H54 (cell line): ENCODE results near the gene GRM4.

Experiments used
- DNase-seq: peaks from one replicate; pipeline ENCODE4 v3.0.0; 2011; ENCODE audit warnings: low spot score, mixed read lengths; ENCODE audit not compliant: insufficient read length
- FAIRE-seq: peaks from 3 replicates; lab custom pipeline; 2011; peaks lifted over from hg19 to GRCh38; lab: Jason Lieb, UNC
- POLR2A ChIP-seq: IDR thresholded peaks from 2 replicates; pipeline ENCODE4 v1.6.1; 2011; ENCODE audit warnings: low read depth, mild to moderate bottlenecking, low read length

Gene GRM4

DNA sequence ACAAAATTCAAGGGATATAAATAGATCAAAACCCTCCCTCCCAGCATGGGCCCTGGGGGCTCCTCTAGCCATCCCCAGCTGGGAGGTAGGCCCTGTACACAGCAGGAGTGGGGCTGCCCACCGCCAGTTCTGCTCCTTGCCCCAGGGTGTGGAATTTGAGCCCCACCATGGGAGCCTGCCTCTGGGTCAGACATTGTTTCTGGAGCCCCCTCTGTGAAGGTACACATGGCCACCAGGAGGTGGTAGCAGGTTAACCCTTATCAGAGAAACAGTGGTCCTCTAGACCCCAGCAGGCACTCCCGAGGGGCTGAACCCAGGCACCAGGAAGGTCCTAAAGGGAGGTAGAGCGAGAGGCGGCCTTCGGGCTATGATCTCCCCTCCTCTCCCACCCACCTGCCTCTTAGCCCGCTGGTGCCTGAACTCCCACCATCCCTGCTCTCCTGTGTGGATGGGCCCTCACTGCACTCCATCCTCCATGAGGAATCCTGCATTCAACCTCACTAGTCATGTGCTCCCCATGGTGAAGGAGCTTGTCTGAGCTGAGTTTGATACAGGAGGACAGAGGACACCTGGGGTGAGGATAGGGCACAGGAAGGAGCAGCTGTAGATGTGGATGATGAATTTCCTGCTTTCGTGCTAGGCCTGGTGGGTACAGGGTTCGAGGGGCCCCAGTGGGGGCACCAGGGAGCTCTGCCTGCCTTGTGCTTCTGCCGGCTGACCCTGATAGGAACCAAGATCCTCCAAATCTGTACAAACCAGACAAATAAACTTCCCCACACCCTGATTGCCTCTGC, 114.9 kb downstream of the GRM4 start:
- no peak for FAIRE-seq
- no peak for TF ChIP-seq POLR2A
- no peak for DNase-seq

DNA sequence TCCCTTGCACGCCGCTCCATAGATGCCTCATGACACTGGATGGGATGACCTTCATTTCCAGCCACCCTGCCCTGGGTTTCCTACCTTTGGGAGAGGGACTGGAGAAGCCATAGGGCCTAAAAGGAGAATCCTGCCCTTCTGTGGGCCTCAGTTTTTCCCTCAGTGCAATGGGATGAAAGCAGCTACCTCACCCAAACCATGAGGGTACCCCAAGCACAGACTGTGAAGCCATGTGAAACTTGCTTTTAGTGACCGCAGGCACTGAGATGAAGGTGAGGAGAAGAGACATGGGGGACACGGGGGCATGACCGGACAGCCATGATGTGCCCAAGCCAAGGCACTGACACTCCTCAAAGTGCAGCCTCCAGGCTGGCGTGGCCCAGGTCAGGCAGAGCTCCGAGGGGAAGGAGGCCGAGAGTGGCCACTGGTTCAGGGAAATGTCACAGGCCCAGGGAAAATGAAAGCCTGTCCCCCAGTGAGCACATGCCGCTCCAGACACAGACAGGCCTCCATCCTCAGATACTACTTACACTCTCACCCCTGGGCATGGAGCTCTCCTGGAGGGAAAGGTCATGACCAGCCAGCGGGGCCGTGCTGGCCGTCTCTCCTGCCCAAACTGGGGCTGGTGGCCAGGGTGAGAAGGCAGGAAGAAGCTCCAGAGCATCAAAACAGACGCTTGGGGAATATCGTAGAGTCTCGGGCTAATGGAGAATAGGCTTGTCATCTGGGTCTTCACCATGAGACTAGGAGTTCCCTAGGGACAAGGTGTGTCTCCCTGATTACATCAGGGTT, 116.2 kb downstream of the GRM4 start:
- FAIRE-seq (no peak), DNase-seq (no peak)
- TF ChIP-seq POLR2A: no peak

DNA sequence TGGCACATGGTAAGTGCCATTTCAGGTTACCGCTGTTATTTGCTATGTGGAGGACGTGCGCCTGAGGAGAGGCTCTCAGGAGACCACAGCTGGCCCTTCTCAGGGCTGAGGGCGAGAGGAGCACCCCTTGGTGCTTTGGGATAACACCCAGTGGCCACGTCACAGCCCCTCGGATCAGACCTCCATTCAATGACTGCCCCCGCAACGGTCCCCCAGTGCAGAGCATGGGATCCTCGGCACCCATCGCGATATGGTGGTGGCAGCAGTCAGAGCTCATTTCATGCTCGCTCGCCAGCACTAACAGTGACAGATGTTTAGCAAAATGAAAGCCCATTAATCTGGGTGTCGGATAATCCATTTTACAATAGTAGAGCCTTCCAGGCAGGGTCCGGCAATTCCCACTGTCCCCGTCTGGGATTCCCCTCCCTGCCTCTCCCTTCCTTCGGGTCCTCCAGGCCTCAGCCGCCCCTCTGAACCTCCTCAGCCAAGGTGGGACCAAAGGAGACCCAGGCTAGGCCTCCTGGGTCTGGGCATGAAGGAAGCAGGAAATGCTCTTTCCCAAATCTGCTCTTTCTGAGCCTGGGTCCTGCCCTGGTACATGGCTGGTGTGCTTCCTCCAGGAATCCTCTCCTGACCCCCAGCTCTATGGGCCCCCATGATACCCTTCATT, 117.1 kb downstream of the GRM4 start:
- DNase-seq: no peak
- no peak for FAIRE-seq

DNA sequence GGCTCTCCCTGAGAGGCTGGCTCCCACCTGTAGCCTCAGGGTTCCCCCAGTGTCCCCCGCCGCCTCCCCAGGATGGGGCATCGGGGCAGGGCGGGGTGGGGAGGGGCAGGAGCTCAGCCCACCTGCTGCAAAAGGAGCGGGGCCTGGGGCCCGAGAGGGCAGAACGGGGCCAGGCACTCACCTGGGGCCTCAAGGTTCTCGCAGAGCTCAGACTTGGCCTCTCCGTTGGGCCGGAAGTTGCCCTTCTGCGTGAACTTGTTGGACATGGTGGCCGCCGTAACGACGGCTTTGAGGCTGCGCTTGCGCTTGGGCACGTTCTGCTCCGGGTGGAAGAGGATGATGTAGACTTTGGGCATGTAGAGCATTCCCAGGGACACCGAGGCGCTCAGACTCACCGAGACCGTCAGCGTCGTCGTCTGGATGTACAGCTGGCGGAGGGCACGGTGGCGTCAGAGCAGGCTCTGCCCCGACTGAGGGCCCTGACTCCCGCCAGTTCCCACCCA, 117.9 kb downstream of the GRM4 start:
- FAIRE-seq: no peak
- DNase-seq: no peak
- no peak for TF ChIP-seq POLR2A

More for the DNA sequence above, 117.1 kb downstream of the GRM4 start:
- TF ChIP-seq POLR2A: no peak

DNA sequence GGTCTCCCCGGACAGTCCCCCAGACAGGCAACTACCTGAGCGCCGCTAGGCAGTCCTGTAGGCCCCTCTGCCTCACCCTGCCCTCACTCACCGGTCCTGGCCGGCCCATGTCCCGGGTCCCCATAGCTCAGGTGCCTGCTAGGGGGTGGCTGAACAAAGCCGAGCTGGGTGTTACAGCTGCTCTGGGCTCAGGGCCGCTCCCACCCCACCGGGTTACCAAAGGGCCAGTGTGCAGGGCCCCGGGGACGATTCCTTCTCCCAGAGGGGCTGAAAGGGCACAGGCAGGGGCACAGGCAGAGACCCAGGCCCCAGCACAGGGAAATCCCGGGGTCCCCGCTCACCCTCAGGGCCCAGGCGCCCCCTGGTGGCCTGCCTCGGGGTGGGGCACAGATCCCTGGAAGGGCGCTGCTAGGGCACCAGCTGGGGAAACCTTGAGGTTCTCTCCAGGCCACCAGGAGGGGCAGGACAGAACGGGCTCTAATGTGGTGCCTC, 118.4 kb downstream of the GRM4 start:
- no peak for TF ChIP-seq POLR2A
- DNase-seq: peak; percentile 74
- FAIRE-seq: no peak

DNA sequence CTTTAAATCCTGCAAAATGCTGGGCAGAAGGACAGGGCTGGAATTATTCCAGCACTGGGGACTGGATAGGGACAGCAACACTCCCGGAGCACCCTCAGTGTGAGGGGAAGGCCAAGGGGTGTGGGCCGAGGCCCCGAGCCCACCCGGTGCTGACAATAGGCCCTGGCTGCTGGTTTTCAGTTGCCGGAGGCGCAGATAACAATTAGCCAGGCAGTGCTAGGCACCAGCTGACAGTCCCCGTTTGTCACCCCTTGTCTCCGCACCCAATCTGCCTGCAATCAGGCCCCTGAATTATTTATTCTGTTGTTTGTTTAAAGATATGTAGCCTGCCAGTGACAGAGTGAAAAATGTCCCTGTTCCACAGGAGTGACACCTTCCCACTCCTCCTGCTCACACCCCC, 120.0 kb downstream of the GRM4 start:
- DNase-seq (no peak), FAIRE-seq (no peak)
- TF ChIP-seq POLR2A: no peak

DNA sequence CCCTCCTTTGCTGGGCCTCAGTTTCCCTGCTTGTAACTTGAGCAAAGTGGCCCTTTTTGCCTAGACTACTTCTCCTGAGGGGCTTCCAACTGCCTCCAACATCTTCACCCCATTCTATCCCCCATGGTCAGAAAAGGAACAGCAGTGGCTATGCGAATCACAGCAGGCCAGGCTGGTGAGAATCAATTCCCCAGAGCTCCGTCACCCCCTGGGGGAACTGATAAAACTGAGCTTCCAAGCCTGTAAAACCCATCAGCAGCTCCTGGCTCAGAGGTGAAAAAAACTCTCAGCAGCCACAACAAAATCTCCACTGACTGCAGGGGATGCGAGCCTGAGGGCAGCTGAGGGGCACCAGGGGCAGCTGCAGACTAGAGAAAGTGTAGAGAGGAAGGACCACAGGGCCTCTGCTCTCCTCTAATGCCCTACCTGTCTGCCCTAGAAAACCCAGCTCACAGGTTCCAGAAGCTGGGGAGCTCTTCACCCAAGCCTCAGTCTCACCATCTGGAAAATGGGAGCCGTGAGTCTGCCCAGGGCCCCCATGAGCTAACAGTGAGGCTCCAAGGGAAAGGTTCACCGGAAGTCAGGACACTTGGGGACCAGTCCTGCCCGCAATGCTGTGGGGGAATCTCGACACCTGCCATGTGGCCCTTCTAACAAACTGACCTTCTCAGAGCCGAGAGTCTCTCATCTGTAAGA, 120.6 kb downstream of the GRM4 start:
- TF ChIP-seq POLR2A: no peak
- DNase-seq (no peak), FAIRE-seq (no peak)

DNA sequence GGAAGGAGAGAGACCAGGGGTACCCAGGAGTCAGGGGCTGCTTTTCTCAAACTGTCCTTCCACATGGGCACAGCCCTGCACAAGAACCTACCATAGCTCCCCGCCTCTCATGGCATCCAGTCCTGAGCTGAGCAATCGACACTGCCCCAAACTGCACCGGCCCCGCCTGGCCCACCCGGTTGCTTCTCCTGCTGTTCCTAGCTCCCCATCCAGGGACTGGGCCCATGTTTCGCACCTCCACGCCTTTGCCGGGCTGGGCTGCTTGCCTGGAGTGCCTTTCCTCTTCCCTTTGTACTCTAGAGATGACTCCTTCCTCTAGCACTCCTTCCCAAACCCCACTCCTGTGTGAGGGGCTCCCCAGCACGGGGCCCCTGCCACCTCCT, 123.0 kb downstream of the GRM4 start:
- FAIRE-seq (no peak), DNase-seq (no peak)
- TF ChIP-seq POLR2A: no peak

DNA sequence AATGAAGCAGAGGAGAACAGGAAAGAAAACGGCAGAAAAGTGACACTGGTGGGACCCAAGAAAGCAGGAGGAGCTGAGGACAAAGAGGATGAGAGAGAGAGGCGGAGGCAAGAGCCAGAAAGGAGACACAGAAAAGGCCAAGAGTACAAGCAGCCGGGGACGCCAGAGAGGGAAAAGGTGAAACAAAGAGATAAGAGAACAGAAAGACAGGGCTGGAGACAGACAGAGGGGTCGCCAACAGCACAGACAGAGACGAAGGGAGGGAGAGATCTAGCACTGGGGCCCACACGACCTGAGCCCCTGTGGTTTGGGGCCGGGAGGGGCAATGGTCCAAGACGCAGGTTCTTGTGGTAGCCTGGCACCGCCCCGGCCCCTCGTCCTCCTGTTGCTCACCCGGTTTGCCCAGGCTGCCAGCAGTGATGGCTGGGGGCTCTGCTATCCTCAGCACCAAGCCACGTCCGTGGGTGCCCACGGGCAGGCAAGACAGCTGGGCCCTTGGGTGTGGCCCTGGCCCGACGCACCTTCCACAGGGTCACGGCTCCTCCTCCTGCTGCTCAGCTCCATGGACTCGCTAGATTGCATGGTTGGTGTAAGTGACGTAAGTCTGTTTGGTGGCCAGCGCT, 123.5 kb downstream of the GRM4 start:
- DNase-seq: no peak

DNA sequence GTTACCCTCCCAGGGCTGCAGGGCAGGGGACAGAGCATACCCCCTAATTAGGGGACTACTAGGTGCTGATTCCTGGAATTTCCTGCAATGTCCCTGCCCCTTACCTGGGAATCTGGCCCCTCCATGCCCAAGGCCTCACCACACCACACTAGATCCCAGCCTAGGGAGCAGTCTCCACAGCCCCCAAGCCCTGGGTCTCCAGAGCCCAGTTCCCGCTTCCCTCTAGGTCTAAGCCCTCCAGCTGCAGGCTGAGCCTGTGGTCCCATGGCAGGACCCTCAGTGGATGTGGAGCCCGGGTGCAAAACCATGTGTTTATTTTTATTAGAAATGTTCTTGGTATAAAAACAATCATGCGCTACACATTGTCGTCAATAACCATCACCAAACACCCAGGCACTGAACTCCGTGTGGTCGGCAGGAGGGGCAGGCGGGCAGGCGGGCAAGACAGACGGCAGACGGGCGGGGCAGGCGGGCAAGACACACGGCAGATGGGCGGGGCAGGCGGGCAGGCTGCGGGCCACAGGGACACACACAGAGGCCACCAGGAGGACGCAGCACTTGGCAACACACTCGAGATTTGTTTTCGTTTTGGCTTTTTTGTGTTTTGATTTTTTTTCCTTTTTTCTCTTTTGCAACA, 124.2 kb downstream of the GRM4 start:
- FAIRE-seq: no peak
- no peak for DNase-seq
- TF ChIP-seq POLR2A: no peak

More for the DNA sequence above, 123.5 kb downstream of the GRM4 start:
- FAIRE-seq: no peak
- no peak for TF ChIP-seq POLR2A

DNA sequence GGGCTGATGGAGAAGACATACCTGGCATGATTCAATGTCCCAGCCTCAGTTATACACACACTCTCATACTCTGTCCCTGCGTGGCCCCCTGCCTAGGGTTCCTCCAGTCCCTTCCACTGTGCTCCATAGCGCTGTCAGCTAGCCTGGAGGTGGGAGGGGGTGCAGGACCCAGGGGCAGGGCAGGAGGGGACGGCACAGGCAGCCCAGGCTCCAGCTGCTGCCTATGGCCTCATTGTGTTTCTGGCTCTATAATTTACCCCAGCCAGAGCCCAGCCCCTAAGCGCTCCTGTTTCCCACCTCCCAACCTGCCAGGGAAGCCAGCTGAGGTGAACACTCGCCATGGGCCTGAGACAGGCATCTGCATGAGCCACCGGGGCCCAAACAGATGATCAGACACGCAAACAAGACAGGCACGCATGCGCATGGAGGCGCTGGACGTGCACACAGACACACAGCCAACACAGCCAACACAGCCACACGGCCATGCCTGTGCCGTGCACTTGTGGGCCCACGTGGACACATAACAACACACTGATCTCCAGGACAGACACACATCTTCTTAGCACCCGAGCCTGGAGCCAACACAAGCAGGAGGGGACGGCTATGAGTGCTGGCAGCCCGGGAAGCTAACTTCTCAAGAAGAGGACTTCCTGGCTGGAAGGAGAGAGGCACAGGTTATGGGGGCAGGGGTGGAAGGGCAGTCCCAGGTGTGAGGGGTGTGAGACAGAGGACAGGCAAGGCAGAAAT, 124.9 kb downstream of the GRM4 start:
- no peak for DNase-seq
- no peak for FAIRE-seq
- no peak for TF ChIP-seq POLR2A

DNA sequence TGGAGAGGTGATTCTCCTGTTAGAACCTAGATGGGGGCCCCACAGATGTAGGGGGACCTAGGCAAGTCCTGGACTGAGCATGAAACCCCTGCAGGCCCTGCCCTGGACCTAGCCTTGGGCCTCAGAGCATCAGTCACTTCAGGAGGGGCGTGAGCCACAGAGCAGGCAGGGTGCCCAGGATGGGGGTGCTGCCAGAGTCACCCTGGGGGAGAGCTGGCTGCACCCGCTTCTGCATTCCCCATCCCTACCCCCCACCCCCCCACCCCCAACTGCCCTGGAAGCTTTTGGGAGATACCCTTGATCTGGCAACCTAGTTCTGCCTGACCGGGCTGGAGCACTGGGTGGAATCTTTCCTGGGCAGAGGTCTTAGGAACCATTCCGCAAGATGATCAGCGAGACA, 125.6 kb downstream of the GRM4 start:
- DNase-seq: no peak
- FAIRE-seq: no peak
- no peak for TF ChIP-seq POLR2A
